GM12878 (cell line): Measurements from ENCODE around the gene TMEM250. TPM values are rescaled to one million over a fixed set of nuclear protein-coding genes. Genes with fewer than 3 reads are reported as not detected.

ENCODE experiments used
- BACH1 ChIP-seq: fragments of 450-650 bp; IDR thresholded peaks from 2 replicates; pipeline ENCODE4 v1.6.1; 2017; ENCODE audit warnings: mild to moderate bottlenecking, borderline replicate concordance
- CHD1 ChIP-seq: IDR thresholded peaks from 2 replicates; pipeline ENCODE4 v1.6.1; 2012; ENCODE audit warnings: low read depth, low read length, improper control_type of control experiment
- CHD2 ChIP-seq: IDR thresholded peaks from 2 replicates; pipeline ENCODE4 v1.6.1; 2011; ENCODE audit warnings: low read depth, low read length, improper control_type of control experiment, borderline replicate concordance
- CTCF ChIP-seq, 3 experiments: IDR thresholded peaks in 2 of 3; conservative IDR thresholded peaks in 1 of 3; 2 replicates each; pipeline ENCODE4 v1.5.1; 2011; ENCODE audit warnings: low read depth in 3 of 3, low read length in 3 of 3, mild to moderate bottlenecking in 3 of 3, control low read depth in 2 of 3, moderate library complexity in 2 of 3, inconsistent platforms in 1 of 3, mixed read lengths in 1 of 3; ENCODE audit not compliant: control insufficient read depth in 2 of 3, insufficient read depth in 1 of 3; ENCODE audit errors: extremely low read depth in 1 of 3
- NR2F1 ChIP-seq: fragments of 450-650 bp; conservative IDR thresholded peaks from 2 replicates; pipeline ENCODE4 v1.6.1; 2017; ENCODE audit warnings: mild to moderate bottlenecking
- PKNOX1 ChIP-seq: fragments of 450-650 bp; IDR thresholded peaks from 2 replicates; pipeline ENCODE4 v1.6.1; 2016; ENCODE audit warnings: mild to moderate bottlenecking
- PML ChIP-seq: IDR thresholded peaks from 2 replicates; pipeline ENCODE4 v1.6.1; 2012; ENCODE audit warnings: low read length, inconsistent platforms
- SMC3 ChIP-seq: IDR thresholded peaks from 2 replicates; pipeline ENCODE4 v1.6.1; 2011; ENCODE audit warnings: low read length, improper control_type of control experiment, borderline replicate concordance
- ZNF592 ChIP-seq: fragments of 450-650 bp; IDR thresholded peaks from 2 replicates; pipeline ENCODE4 v1.6.1; 2017; ENCODE audit warnings: mild to moderate bottlenecking, moderate library complexity
- ZNF622 ChIP-seq: fragments of 450-650 bp; IDR thresholded peaks from 2 replicates; pipeline ENCODE4 v1.6.1; 2017; ENCODE audit warnings: mild to moderate bottlenecking, inconsistent platforms
- ZNF687 ChIP-seq: fragments of 450-650 bp; IDR thresholded peaks from 2 replicates; pipeline ENCODE4 v1.6.1; 2017; ENCODE audit warnings: mild to moderate bottlenecking, moderate library complexity
- ZZZ3 ChIP-seq: IDR thresholded peaks from 2 replicates; pipeline ENCODE4 v1.6.1; 2011; ENCODE audit warnings: low read depth; ENCODE audit not compliant: control insufficient read depth, insufficient read length
- polyA plus RNA-seq, 11 experiments: library from polyadenylated mRNA; depleted of rRNA in 4 of 11; unstranded in 6 of 11; stranded (reverse) in 5 of 11; fragments of >200 nt; fragmentation: Nextera tagmentation in 4 of 11; fragmentation: Illumina TruSeq in 1 of 11; extraction: Ambion mirVana in 4 of 11; extraction: Trizol in 1 of 11; gene quantifications; 1 replicate in 1 of 11; 2 replicates in 10 of 11; pipeline versions ENCODE4 v1.2.1 to v1.2.3, GENCODE V29; 2011 to 2016; ENCODE audit warnings: inconsistent platforms in 2 of 11, missing spikeins in 2 of 11, low read depth in 1 of 11
- total RNA-seq, 4 experiments: library from RNA; depleted of rRNA in 3 of 4; stranded (reverse); fragments of >200 nt in 3 of 4; fragmentation: Illumina TruSeq in 1 of 4; extraction: Trizol in 1 of 4; gene quantifications; 2 replicates each; pipeline versions ENCODE4 v1.2.1 to v1.2.3, GENCODE V29; 2013 to 2021
- TF ChIP-seq, protein P1 (sequence below): IDR thresholded peaks from 2 replicates; pipeline ENCODE4 v1.6.1; 2012; ENCODE audit warnings: low read depth, low read length, improper control_type of control experiment
- TF ChIP-seq, protein P2 (sequence below): fragments of 450-650 bp; IDR thresholded peaks from 2 replicates; pipeline ENCODE4 v1.6.1; 2016; ENCODE audit warnings: mild to moderate bottlenecking

Gene TMEM250
- total and polyA plus RNA-seq, 10 of the 15 experiments (the other 5 are each of a cell fraction or from before 2014, with no cell fraction given) = 0.39 to 39.9 (median 8.5) TPM

DNA sequence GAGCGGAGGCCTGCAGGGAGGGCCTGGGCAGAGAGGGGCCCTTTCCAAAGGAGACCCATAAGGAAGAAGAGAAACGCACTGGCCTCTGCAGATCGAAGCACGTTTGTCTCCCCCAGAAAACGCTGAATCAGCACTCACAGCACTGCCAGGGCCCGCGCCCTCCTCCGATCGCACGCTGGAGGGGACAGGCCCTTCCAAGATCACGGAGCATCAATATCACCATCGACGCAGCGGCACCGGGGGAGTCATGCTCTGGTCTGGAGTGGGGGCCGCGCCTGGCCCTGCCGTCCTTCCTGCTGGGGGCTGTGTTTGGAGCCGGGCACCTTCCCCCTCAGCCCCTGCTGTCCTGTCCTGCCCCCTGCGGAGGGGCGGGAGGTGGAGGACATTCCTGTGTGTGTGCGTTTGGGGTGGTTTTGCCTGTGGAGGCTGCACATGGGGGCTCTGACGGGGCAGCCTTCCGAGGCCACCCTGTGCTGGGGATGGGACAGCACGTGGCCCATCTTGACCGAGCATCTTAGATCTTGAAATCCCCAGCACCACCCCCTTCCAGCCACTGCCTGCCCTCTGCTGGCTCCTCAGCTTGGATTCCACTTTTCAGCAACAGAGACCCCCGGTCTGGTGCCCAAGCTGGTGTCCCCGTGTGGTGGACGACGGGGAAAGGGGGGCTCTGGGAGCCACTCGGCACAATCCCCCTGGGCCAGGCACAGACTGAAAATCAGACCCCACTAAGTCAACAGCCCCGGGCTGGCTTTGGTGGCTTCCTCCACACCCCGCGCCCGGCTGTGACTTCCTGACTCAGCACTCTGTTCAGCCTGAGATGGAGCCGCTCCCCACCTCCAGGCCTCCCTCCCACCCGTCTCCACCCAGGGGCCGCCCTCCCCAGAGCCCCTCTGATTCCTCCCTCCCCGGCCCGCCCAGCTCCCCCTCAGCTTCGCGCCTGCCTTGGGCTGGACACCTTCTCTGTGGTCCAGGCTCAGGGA is 8.3 kb downstream of the TMEM250 start (continued):
- TF ChIP-seq ZNF592 = 0 out of 2 replicates have a peak, but pooled peaks have one; percentile 14
- TF ChIP-seq PML = no peak
- TF ChIP-seq NR2F1 = no peak
- TF ChIP-seq CHD2 = no peak
- TF ChIP-seq PKNOX1 = no peak
- TF ChIP-seq CHD1 = no peak
- TF ChIP-seq, protein P1, sequence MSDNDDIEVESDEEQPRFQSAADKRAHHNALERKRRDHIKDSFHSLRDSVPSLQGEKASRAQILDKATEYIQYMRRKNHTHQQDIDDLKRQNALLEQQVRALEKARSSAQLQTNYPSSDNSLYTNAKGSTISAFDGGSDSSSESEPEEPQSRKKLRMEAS = peak; percentile 78
- 0 out of 2 replicates have a peak, but pooled peaks have one; percentile 10 for TF ChIP-seq BACH1
- TF ChIP-seq, protein P2, sequence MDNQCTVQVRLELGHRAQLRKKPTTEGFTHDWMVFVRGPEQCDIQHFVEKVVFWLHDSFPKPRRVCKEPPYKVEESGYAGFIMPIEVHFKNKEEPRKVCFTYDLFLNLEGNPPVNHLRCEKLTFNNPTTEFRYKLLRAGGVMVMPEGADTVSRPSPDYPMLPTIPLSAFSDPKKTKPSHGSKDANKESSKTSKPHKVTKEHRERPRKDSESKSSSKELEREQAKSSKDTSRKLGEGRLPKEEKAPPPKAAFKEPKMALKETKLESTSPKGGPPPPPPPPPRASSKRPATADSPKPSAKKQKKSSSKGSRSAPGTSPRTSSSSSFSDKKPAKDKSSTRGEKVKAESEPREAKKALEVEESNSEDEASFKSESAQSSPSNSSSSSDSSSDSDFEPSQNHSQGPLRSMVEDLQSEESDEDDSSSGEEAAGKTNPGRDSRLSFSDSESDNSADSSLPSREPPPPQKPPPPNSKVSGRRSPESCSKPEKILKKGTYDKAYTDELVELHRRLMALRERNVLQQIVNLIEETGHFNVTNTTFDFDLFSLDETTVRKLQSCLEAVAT = 0 out of 2 replicates have a peak, but pooled peaks have one; percentile 4
- TF ChIP-seq ZNF687 = 0 out of 2 replicates have a peak, but pooled peaks have one; percentile 34
- peak; percentile 25 to 69 (median 44); a peak in 4 of 6 replicates for TF ChIP-seq CTCF (IDR thresholded peaks at IDR 0.05 in 2 of 3, conservative IDR thresholded peaks at IDR 0.05 in 1 of 3; ENCODE audit: control insufficient read depth in 2 of 3, extremely low read depth in 1 of 3, insufficient read depth in 1 of 3, low read depth in 3 of 3, low read length in 3 of 3)
- peak; percentile 26; the same call in 1 of the 2 replicates for TF ChIP-seq SMC3
- no peak for TF ChIP-seq ZZZ3
- no peak for TF ChIP-seq ZNF622
